ENCODE measurements around the gene TSTD1.

DNA sequence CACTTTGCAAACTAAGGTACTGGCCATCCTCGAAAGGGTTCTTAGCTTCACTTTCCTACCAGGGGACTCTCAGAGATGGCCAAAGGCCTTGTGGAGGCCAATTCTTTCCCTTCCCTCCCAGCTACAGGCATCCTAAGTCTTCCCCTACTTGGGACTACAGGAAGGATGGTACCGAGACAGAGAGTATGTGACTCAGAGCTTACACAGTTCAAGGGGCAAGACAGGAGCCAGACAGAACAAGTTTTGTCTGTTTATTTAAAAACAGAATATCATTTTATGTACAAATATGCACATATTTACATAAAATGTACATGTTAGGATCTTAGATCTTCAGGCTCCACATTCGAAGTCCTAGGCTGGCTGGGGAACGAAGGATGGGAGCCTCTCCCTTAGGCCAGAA, 32.0 kb upstream of the TSTD1 start:
- TF ChIP-seq, protein P1, sequence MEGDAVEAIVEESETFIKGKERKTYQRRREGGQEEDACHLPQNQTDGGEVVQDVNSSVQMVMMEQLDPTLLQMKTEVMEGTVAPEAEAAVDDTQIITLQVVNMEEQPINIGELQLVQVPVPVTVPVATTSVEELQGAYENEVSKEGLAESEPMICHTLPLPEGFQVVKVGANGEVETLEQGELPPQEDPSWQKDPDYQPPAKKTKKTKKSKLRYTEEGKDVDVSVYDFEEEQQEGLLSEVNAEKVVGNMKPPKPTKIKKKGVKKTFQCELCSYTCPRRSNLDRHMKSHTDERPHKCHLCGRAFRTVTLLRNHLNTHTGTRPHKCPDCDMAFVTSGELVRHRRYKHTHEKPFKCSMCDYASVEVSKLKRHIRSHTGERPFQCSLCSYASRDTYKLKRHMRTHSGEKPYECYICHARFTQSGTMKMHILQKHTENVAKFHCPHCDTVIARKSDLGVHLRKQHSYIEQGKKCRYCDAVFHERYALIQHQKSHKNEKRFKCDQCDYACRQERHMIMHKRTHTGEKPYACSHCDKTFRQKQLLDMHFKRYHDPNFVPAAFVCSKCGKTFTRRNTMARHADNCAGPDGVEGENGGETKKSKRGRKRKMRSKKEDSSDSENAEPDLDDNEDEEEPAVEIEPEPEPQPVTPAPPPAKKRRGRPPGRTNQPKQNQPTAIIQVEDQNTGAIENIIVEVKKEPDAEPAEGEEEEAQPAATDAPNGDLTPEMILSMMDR (IDR thresholded peaks at IDR 0.05; ENCODE audit: low read depth, low read length): no peak
- TF ChIP-seq EZH2phosphoT487 (IDR thresholded peaks at IDR 0.05; ENCODE audit: low read depth): no peak

Data from OCI-LY3 (cell line).